K562 (cell line): ENCODE data around the gene UTP4. TPM values are rescaled to one million over a fixed set of nuclear protein-coding genes. Genes with fewer than 3 reads are reported as not detected.

Experiments
- BHLHE40 ChIP-seq: IDR thresholded peaks from 2 replicates; pipeline ENCODE4 v1.6.1; 2011; ENCODE audit warnings: low read length, improper control_type of control experiment
- CREM ChIP-seq: IDR thresholded peaks from 2 replicates; pipeline ENCODE4 v1.6.1; 2014; ENCODE audit warnings: antibody characterized with exemption, low read depth
- EWSR1 ChIP-seq: fragments of 450-650 bp; IDR thresholded peaks from 2 replicates; pipeline ENCODE4 v1.6.1; 2018; ENCODE audit warnings: borderline replicate concordance, mild to moderate bottlenecking, low read depth, moderate library complexity; ENCODE audit not compliant: partially characterized antibody
- NFRKB ChIP-seq: fragments of 450-650 bp; IDR thresholded peaks from 2 replicates; pipeline ENCODE4 v1.6.1; 2016; ENCODE audit warnings: low read depth
- RB1 ChIP-seq: fragments of 450-650 bp; IDR thresholded peaks from 2 replicates; pipeline ENCODE4 v1.6.1; 2017; ENCODE audit warnings: low read depth, mild to moderate bottlenecking
- RBFOX2 ChIP-seq: fragments of 200-400 bp; formaldehyde crosslinking; IDR thresholded peaks from 2 replicates; pipeline ENCODE4 v1.6.1; 2017; ENCODE audit warnings: low read depth, mild to moderate bottlenecking, low read length, moderate library complexity
- SMAD4 ChIP-seq: fragments of 250-450 bp; sonication (Bioruptor Pico); conservative IDR thresholded peaks from 2 replicates; pipeline ENCODE4 v1.8.0; 2021; ENCODE audit warnings: inconsistent platforms, mild to moderate bottlenecking, moderate library complexity
- TAF15 ChIP-seq: fragments of 200-400 bp; formaldehyde crosslinking; IDR thresholded peaks from 2 replicates; pipeline ENCODE4 v1.6.1; 2017; ENCODE audit warnings: mild to moderate bottlenecking, low read depth, low read length, moderate library complexity
- THRAP3 ChIP-seq: fragments of 450-650 bp; IDR thresholded peaks from 2 replicates; pipeline ENCODE4 v1.6.1; 2016; ENCODE audit warnings: mild to moderate bottlenecking, inconsistent platforms, borderline replicate concordance
- ZNF197 ChIP-seq: fragments of 200-800 bp; sonication (Bioruptor generic); IDR thresholded peaks from 2 replicates; pipeline ENCODE4 v1.6.1; 2016; ENCODE audit warnings: low read depth, missing genetic modification characterization, missing compliant biosample characterization
- ZNF57 ChIP-seq: fragments of 450-650 bp; formaldehyde crosslinking; IDR thresholded peaks from 2 replicates; pipeline ENCODE4 v1.4.0; 2020; ENCODE audit warnings: mild to moderate bottlenecking, moderate library complexity
- ZNF830 ChIP-seq: fragments of 250-450 bp; sonication (Bioruptor Pico); IDR thresholded peaks from 2 replicates; pipeline ENCODE4 v1.5.0; 2021; ENCODE audit warnings: mild to moderate bottlenecking
- polyA plus RNA-seq, 8 experiments: library from polyadenylated mRNA; depleted of rRNA in 4 of 8; stranded (reverse) in 5 of 8; unstranded in 3 of 8; fragments of >200 nt; fragmentation: Nextera tagmentation in 2 of 8; fragmentation: Illumina TruSeq in 1 of 8; extraction: Ambion mirVana in 2 of 8; extraction: Trizol in 1 of 8; gene quantifications; 2 replicates each; pipeline versions ENCODE4 v1.2.1 to v1.2.3, GENCODE V29; 2011 to 2014; ENCODE audit warnings: inconsistent platforms in 1 of 8, missing spikeins in 1 of 8
- total RNA-seq, 7 experiments: library from RNA; depleted of rRNA in 6 of 7; stranded (reverse); fragments of >200 nt in 6 of 7; fragmentation: Illumina TruSeq in 2 of 7; extraction: Trizol in 2 of 7; gene quantifications; 2 replicates each; pipeline versions ENCODE4 v1.2.1 to v1.2.3, GENCODE V29; 2011 to 2021; ENCODE audit warnings: low replicate concordance in 1 of 7
- TF ChIP-seq, protein P1 (sequence below), 2 experiments: fragments of 450-650 bp in 1 of 2; IDR thresholded peaks; 2 replicates each; pipeline ENCODE4 v1.6.1; 2011 to 2017; ENCODE audit warnings: low read depth in 2 of 2, antibody characterized with exemption in 1 of 2, borderline replicate concordance in 1 of 2, low read length in 1 of 2, mild to moderate bottlenecking in 1 of 2, mixed read lengths in 1 of 2; ENCODE audit not compliant: control insufficient read depth in 1 of 2
- TF ChIP-seq, protein P2 (sequence below), 2 experiments: fragments of 450-650 bp; IDR thresholded peaks; 2 replicates each; pipeline ENCODE4 v1.6.1; 2016
- TF ChIP-seq, protein P3 (sequence below): fragments of 450-650 bp; IDR thresholded peaks from 2 replicates; pipeline ENCODE4 v1.6.1; 2016; ENCODE audit warnings: low read depth

Gene UTP4
- total and polyA plus RNA-seq, 9 of the 15 experiments (the other 6 are each of a cell fraction or from before 2014, with no cell fraction given): 46.1 to 203 (median 145) TPM

DNA sequence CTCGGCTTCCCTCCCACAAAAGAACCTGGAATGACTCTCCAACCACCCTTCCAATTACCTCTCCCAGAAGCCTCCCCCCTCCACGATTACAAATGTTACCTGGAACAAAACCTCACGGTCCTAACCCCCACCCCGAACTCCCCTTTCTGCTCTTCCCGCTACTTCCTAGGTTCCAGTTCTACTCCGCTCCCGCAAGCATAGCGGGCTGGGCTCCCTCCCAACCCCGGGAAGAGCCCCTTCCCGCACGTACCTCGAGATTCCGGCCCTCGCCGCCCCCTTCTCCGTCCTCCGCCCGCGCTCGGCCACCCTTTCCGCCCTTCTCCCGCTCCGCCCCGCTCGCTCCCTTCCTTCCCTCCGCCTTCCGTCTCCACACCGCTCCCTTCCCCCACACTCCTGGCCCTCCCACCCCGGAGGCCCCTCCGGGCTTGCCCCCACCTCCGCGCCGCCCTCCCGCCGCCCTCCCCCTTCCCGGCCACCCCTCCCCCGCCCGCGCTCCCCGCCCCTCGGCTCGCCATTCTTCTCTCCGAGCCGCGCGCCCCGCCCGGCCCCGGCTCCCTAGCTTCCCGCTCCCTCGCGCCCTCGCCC is 518 bp upstream of the UTP4 start (continued):
- TF ChIP-seq, protein P1, sequence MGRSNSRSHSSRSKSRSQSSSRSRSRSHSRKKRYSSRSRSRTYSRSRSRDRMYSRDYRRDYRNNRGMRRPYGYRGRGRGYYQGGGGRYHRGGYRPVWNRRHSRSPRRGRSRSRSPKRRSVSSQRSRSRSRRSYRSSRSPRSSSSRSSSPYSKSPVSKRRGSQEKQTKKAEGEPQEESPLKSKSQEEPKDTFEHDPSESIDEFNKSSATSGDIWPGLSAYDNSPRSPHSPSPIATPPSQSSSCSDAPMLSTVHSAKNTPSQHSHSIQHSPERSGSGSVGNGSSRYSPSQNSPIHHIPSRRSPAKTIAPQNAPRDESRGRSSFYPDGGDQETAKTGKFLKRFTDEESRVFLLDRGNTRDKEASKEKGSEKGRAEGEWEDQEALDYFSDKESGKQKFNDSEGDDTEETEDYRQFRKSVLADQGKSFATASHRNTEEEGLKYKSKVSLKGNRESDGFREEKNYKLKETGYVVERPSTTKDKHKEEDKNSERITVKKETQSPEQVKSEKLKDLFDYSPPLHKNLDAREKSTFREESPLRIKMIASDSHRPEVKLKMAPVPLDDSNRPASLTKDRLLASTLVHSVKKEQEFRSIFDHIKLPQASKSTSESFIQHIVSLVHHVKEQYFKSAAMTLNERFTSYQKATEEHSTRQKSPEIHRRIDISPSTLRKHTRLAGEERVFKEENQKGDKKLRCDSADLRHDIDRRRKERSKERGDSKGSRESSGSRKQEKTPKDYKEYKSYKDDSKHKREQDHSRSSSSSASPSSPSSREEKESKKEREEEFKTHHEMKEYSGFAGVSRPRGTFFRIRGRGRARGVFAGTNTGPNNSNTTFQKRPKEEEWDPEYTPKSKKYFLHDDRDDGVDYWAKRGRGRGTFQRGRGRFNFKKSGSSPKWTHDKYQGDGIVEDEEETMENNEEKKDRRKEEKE (IDR thresholded peaks at IDR 0.05; ENCODE audit: borderline replicate concordance in 1 of 2, control insufficient read depth in 1 of 2, low read depth in 2 of 2, low read length in 1 of 2): 0 out of 4 replicates have a peak, but pooled peaks of 1 of the 2 experiments have one; percentile 54
- TF ChIP-seq ZNF830 (CRISPR knock-in tag) (0 out of 2 replicates have a peak, but pooled peaks have one; percentile 51), ZNF197 (CRISPR knock-in tag) (no peak), CREM (peak; percentile 42; the same call in 1 of the 2 replicates), RB1 (no peak), SMAD4 (CRISPR knock-in tag) (no peak), NFRKB (peak; percentile 89), RBFOX2 (peak; percentile 74), EWSR1 (no peak), BHLHE40 (no peak), TAF15 (no peak), THRAP3 (peak; percentile 71; the same call in 1 of the 2 replicates), ZNF57 (CRISPR knock-in tag) (0 out of 2 replicates have a peak, but pooled peaks have one; percentile 44)
- TF ChIP-seq, protein P2, sequence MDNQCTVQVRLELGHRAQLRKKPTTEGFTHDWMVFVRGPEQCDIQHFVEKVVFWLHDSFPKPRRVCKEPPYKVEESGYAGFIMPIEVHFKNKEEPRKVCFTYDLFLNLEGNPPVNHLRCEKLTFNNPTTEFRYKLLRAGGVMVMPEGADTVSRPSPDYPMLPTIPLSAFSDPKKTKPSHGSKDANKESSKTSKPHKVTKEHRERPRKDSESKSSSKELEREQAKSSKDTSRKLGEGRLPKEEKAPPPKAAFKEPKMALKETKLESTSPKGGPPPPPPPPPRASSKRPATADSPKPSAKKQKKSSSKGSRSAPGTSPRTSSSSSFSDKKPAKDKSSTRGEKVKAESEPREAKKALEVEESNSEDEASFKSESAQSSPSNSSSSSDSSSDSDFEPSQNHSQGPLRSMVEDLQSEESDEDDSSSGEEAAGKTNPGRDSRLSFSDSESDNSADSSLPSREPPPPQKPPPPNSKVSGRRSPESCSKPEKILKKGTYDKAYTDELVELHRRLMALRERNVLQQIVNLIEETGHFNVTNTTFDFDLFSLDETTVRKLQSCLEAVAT (IDR thresholded peaks at IDR 0.05): peak; percentile 84 to 86; a peak in 3 of 4 replicates
- TF ChIP-seq, protein P3, sequence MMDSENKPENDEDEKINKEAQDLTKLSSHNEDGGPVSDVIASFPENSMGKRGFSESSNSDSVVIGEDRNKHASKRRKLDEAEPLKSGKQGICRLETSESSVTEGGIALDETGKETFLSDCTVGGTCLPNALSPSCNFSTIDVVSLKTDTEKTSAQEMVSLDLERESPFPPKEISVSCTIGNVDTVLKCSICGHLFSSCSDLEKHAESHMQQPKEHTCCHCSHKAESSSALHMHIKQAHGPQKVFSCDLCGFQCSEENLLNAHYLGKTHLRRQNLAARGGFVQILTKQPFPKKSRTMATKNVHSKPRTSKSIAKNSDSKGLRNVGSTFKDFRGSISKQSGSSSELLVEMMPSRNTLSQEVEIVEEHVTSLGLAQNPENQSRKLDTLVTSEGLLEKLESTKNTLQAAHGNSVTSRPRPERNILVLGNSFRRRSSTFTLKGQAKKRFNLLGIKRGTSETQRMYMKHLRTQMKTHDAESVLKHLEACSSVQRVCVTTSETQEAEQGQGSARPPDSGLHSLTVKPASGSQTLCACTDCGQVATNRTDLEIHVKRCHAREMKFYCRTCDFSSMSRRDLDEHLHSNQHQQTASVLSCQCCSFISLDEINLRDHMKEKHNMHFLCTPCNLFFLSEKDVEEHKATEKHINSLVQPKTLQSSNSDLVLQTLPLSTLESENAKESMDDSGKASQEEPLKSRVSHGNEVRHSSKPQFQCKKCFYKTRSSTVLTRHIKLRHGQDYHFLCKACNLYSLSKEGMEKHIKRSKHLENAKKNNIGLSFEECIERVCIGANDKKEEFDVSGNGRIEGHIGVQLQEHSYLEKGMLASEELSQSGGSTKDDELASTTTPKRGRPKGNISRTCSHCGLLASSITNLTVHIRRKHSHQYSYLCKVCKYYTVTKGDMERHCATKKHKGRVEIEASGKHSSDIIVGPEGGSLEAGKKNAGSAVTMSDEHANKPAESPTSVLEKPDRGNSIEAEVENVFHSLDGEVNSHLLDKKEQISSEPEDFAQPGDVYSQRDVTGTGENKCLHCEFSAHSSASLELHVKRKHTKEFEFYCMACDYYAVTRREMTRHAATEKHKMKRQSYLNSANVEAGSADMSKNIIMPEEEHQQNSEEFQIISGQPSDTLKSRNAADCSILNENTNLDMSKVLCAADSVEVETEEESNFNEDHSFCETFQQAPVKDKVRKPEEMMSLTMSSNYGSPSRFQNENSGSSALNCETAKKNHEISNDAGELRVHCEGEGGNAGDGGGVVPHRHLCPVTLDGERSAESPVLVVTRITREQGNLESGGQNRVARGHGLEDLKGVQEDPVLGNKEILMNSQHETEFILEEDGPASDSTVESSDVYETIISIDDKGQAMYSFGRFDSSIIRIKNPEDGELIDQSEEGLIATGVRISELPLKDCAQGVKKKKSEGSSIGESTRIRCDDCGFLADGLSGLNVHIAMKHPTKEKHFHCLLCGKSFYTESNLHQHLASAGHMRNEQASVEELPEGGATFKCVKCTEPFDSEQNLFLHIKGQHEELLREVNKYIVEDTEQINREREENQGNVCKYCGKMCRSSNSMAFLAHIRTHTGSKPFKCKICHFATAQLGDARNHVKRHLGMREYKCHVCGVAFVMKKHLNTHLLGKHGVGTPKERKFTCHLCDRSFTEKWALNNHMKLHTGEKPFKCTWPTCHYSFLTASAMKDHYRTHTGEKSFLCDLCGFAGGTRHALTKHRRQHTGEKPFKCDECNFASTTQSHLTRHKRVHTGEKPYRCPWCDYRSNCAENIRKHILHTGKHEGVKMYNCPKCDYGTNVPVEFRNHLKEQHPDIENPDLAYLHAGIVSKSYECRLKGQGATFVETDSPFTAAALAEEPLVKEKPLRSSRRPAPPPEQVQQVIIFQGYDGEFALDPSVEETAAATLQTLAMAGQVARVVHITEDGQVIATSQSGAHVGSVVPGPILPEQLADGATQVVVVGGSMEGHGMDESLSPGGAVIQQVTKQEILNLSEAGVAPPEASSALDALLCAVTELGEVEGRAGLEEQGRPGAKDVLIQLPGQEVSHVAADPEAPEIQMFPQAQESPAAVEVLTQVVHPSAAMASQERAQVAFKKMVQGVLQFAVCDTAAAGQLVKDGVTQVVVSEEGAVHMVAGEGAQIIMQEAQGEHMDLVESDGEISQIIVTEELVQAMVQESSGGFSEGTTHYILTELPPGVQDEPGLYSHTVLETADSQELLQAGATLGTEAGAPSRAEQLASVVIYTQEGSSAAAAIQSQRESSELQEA: 0 out of 2 replicates have a peak, but pooled peaks have one; percentile 10
